Right atrium auricular region (tissue), 2 donors: ENCODE data around the gene FAM180A. TPM values are rescaled to one million over a fixed set of nuclear protein-coding genes. Genes with fewer than 3 reads are reported as not detected.
"Not testable (repeated sequence)": the region's sequence is repeated elsewhere in the genome, so short reads cannot be mapped to it uniquely, and the experiment has no call there.

Experiments used
- DNase-seq: peaks from one replicate; pipeline ENCODE4 v3.0.0-alpha.2; 2019; ENCODE audit warnings: low spot score
- H3K27ac ChIP-seq, 2 donors: fragments of 200-600 bp; sonication (generic); 1 replicate in 1 of 2; 2 replicates in 1 of 2; pipeline ENCODE4 v1.5.1; 2016 to 2019
- H3K27me3 ChIP-seq, 2 donors: fragments of 200-600 bp; sonication (generic); one replicate each; pipeline versions ENCODE4 v1.5.1 to v1.6.0; 2017 to 2019
- H3K36me3 ChIP-seq: fragments of 200-600 bp; sonication (generic); one replicate; pipeline ENCODE4 v1.5.1; 2016
- H3K4me1 ChIP-seq, 2 donors: fragments of 200-600 bp; sonication (generic); one replicate each; pipeline versions ENCODE4 v1.5.1 to v1.6.0; 2017 to 2019
- H3K4me3 ChIP-seq, 2 donors: fragments of 200-600 bp; sonication (generic); 1 replicate in 1 of 2; 2 replicates in 1 of 2; pipeline ENCODE4 v1.5.1; 2017 to 2019; ENCODE audit warnings: mild to moderate bottlenecking in 1 of 2, moderate library complexity in 1 of 2
- H3K9me3 ChIP-seq, 2 donors: fragments of 200-600 bp; sonication (generic); one replicate each; pipeline ENCODE4 v1.5.1; 2019
- CTCF ChIP-seq, 2 donors: fragments of 200-600 bp; sonication (generic); IDR thresholded peaks; one replicate each; pipeline ENCODE4 v1.5.1; 2019; ENCODE audit warnings: antibody characterized with exemption in 2 of 2
- total RNA-seq, 2 donors: library from RNA; depleted of rRNA; stranded (reverse); fragments of >200 nt; gene quantifications; one replicate each; pipeline ENCODE4 v1.1.0, GENCODE V29; 2016

The FAM180A gene
- total RNA-seq, 2 donors from 2014 or later = 4.0 to 5.9 TPM

DNA sequence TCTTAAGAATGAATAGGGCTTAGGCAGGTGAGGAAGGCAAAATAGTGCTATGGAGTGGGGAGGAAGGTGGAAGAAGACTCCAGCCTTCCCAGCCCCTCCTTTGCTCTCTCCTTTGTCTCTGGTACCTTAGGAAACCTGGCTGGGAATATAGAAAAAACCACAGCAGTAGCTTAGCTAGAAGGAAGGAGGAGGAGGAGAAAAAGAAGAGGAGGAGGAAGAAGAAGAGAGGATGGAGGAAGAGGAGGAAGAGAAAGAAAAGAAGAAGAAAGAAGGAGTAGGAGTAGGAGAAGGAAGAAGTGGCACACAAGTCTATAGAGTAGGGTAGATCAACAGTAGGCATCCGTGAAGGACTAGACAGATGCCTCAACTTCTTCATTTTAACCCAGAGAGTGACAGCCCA is 36.5 kb upstream of the FAM180A start:
- Histone ChIP-seq H3K4me1 (no peaks in the 10 kb centered on the region), H3K36me3 (no peaks in the 10 kb centered on the region), H3K27me3 (no peaks in the 10 kb centered on the region), H3K9me3 (no peaks in the 10 kb centered on the region), H3K4me3 (no peak overlapping the region), H3K27ac (no peak overlapping the region)
- DNase-seq = no peak
- no peak for TF ChIP-seq CTCF (IDR thresholded peaks at IDR 0.05)

DNA sequence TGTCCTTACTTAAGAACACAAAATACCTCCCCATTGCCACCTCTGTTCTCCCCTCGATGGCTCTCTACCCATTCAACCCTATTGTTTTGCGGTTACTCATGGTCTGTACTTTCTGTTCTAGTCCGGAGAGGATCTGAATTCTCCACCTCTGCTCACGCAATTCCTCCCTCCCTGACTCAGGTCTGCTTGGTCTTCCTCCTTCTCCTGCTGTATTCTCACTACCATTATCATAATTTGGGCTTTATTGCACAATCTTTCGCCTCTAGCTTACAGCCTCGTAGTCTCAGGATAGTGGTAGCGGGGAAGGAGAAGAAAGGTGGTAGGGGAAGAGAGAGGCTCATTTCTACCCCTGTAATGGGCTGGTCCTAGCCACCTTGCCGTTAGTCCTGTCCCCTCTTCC is 35.4 kb upstream of the FAM180A start:
- Histone ChIP-seq H3K9me3 (no peaks in the 10 kb centered on the region), H3K27ac (no peak overlapping the region), H3K4me1 (no peaks in the 10 kb centered on the region), H3K4me3 (no peak overlapping the region), H3K27me3 (no peaks in the 10 kb centered on the region), H3K36me3 (no peaks in the 10 kb centered on the region)
- TF ChIP-seq CTCF (IDR thresholded peaks at IDR 0.05) = no peak
- DNase-seq = no peak

DNA sequence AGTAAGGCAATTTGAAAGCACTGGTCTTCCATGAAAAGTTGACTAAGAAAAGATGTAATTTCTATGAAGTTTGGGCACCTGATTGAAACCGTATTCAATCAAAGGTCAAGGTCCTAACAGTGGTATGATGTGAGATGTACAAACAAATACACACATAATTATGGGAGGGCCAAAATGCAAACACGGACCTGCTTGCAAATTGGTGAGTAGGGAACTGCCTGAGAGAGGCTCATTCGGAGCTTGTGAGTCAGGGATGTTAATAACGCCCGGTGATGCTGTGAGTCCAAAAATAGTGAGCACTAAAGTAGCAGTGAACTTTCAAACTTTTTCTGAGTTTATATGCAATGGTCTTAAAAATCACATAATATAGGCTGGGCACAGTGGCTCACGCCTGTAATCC is 34.2 kb upstream of the FAM180A start:
- no peak for TF ChIP-seq CTCF (IDR thresholded peaks at IDR 0.05)
- DNase-seq = no peak
- Histone ChIP-seq H3K27ac (no peak overlapping the region), H3K9me3 (peaks cover 0 to 10% of the 10 kb centered on the region in 2 donors), H3K27me3 (no peaks in the 10 kb centered on the region), H3K4me3 (no peak overlapping the region), H3K4me1 (no peaks in the 10 kb centered on the region), H3K36me3 (no peaks in the 10 kb centered on the region)

- H3K27ac ChIP-seq = no peak overlapping the region
- H3K9me3 ChIP-seq = peaks cover 0 to 14% of the 10 kb centered on the region in 2 donors
- H3K27me3 ChIP-seq = no peaks in the 10 kb centered on the region
- H3K4me3 ChIP-seq = no peak overlapping the region
- H3K4me1 ChIP-seq = no peaks in the 10 kb centered on the region
- DNase-seq = no peak
- no peaks in the 10 kb centered on the region for H3K36me3 ChIP-seq
- no peak for TF ChIP-seq CTCF (IDR thresholded peaks at IDR 0.05)
Measured at GRCh38 chr7:135782377-135782776, 33.8 kb upstream of the FAM180A start.

DNA sequence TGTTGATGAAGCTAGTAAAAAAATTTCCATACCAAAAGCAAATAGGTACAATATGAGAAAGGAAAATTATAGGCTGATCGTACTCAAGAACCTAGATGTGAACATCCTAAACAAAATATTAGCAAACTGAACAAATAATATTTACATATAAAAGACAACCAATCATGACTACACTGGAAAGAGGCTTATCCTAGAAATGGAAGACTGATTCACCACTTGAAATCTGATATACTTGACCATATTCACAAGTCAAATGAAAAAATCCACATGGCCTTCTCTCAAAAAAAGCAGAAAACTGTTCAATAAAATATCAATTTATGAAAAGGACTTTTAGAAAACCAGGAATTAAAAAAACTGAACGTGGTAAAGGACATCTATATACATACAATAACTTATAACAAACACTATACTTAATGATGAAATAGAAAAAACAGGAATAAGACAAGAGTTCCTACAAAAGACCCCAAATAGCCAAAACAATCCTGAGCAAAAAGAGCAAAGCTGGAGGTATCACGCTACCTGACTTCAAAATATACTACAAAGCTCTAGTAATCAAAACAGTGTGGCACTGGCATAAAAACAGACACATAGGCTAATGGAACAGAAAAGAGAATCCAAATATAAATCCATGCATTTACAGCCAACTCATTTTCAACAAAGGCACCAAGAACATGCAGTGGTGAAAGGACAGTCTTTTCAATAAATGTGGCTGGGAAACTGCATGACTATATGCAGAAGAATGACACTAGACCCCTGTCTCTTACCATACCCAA is 29.2 kb upstream of the FAM180A start:
- DNase-seq = no peak
- H3K27me3 ChIP-seq = no peaks in the 10 kb centered on the region
- peaks cover 0 to 17% of the 10 kb centered on the region in 2 donors for H3K4me1 ChIP-seq
- H3K9me3 ChIP-seq = peaks cover 0 to 16% of the 10 kb centered on the region in 2 donors
- no peak overlapping the region for H3K27ac ChIP-seq
- no peak for TF ChIP-seq CTCF (IDR thresholded peaks at IDR 0.05)
- no peak overlapping the region for H3K4me3 ChIP-seq
- no peaks in the 10 kb centered on the region for H3K36me3 ChIP-seq

- Histone ChIP-seq H3K9me3 (peaks cover 0 to 16% of the 10 kb centered on the region in 2 donors), H3K4me1 (peaks cover 0 to 17% of the 10 kb centered on the region in 2 donors)
- not testable (repeated sequence) for DNase-seq, H3K4me3 ChIP-seq, H3K27me3 ChIP-seq, H3K36me3 ChIP-seq, H3K27ac ChIP-seq
Measured at GRCh38 chr7:135775915-135776314, 27.3 kb upstream of the FAM180A start.
